Activated T-helper 1 cell treated with anti-CD3 and anti-CD28 coated beads, Interleukin-2, amount 50 U/mL, for 16 hours (primary cell): ENCODE results near the gene POLA2.
"Not testable (repeated sequence)": the region's sequence is repeated elsewhere in the genome, so short reads cannot be mapped to it uniquely, and the experiment has no call there.

ENCODE experiments used
- DNase-seq, 2 donors: peaks; one replicate each; pipeline ENCODE4 v3.0.0-alpha.2; 2020; ENCODE audit warnings: low read depth in 1 of 2, low spot score in 1 of 2

The POLA2 gene

GRCh38 chr11:65329478-65329877, 67.7 kb downstream of the POLA2 start:
- no peak for DNase-seq

DNA sequence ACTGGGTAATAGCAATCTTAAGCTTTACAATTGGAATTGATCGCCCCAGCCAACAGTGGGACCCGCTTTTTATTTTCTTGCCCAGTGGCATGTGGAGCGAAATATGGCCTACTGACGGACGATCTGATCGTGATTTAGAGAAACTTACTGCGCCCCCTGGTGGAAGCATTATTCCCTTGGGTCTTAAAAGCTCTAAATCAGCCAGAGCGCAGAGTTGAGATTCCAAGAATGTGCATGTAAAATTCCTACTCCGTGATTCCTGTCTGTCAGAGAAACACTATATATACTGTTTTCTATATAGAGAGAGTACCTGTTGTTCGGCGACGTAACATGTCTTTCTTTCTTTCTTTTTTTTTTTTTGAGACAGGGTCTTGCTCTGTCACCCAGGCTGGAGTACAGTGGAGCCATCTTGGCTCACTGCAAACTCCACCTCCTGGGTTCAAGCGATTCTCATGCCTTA, 68.2 kb downstream of the POLA2 start:
- peak; percentile 61 to 68 for DNase-seq

DNA sequence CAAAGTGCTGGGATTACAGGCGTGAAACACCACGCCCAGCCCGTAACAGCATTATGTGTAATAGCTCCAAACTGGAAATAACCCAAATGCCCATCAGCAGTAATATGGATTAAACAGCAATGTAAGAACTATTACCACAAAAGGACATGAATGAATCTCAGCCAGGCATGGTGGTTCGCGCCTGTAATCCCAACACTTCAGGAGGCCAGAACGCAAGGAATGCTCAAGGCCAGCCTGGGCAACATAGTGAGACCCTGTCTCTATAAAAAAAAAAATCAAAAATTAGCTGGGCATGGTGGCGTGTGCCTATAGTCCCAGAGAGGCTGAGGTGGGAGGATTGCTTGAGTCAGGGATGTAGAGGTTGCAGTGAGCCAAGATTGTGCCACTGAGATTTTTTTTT, 68.8 kb downstream of the POLA2 start:
- no peak for DNase-seq

DNA sequence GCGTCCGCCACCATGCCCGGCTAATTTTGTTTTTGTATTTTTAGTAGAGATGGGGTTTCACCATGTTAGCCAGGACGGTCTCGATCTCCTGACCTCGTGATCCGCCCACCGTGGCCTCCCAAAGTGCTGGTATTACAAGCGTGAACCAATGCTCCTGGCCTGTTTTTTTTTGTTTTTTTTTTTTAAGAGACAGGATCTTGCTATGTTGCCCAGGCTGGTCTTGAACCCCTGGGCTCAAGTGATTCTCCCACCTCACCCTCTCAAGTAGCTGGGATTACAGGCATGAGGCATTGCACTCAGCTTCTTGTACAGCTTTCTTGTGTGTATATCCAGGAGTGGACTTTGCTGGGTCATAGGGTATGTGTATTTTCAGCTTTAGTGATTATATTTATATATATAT, 70.8 kb downstream of the POLA2 start:
- DNase-seq: not testable (repeated sequence)

DNA sequence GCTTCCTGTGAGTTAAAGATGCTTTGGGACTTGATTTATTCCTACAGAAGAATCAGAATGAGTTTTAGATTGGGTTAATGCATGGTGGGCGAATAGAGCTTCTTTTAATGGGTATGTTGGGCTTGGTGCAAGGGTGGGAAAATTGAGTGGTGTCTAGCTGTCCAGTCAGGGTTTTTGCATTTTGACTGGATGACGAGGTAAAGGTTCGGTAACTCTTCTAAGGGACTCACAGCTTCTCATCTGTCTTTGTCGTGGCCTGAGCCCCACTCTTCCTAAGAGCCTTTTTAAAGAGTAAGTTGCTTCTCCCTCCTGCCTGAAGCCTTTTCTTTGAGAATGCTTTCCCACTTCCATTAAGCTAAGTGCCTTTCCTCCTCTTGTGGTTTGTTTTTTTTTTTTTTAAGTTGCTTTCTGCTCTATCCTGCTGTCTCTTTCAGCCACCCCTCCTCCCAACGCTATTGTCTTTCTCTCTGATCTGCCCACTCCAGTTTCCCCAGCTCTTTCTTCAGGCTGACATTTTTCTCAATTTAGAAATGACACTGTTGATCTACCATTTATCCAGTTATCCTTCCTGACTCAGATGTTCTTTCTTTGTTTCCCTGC, 73.0 kb downstream of the POLA2 start:
- no peak for DNase-seq

DNA sequence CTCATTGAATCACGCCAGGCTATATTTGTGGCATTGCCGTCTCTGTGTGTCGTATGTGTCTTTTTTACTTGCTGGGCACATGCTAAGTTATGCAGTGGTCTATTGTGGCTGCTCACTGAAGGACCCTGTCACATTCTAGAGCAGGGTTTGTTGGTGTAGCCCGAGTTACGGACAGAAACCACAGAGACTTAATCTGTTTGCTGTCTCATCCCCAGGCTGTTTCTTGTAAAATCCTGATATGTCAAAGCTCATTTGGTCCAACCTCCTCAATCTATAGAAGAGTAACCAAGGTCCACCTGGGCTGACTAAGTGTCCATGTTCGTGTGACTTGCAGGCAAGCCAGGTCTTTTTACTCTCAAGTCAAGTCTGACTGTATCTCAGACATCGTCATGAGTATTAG, 76.9 kb downstream of the POLA2 start:
- DNase-seq: no peak

DNA sequence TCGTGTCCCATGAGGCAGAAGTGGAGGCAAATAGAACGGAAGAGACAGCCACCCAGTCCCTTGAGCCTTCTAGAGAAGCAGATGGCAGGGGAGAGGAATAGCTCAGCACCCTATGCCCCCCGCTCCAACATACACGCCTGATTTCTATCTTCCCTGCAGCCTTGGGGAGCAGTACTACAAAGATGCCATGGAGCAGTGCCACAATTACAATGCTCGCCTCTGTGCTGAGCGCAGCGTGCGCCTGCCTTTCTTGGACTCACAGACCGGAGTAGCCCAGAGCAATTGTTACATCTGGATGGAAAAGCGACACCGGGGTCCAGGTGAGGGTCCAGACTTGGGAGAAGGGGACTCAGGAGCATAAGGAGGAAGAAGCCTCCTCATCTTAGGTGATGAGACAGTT, 78.5 kb downstream of the POLA2 start:
- no peak for DNase-seq

DNA sequence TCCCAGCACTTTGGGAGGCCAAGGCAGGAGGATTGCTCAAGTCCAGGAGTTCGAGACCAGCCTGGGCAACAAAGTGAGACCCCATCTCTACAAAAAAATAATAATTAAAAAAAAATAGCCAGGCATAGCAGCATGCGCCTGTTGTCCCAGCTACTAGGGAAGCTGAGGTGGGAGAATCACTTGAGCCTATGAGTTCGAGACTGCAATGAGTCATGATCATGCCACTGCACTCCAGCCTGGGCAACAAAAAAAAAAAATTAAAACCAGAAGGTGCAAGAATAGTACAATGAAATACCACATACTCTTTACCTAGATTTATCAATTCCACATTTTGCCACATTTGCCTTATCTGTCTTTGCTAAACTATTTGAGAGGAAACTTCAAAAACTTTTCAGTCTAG, 80.1 kb downstream of the POLA2 start:
- DNase-seq: no peak
